ENCODE measurements around the gene POLR1G.

DNA sequence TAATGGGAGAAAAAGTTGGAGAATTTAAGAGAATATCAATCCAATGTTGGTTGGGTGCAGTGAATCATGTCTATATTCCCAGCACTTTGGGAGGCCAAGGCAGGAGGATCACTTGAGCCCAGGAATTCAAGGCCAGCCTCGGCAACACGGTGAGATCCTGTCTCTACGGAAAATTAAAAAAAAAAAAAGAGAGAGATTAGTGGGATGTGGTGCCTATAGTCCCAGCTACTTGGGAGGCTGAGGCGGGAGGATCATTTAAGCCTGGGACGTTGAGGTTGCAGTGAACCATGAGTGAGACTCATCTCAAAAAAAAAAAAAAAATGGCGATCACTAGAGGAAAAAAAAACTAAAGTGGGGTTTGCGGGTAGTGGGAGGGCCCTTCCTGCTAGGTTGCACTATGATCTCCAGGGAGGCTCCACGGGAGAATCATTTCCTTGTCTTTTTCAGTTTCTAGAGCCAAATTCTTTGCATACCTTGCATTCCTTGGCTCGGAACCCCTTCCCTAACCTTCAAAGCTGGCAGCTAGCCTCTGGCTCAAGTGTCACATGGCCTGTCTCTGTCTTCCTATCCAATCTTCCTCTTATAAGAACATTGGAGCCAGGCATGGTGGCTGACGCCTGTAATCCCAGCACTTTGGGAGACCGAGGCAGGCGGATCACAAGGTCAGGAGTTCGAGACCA, 30.3 kb upstream of the POLR1G start:
- TF ChIP-seq CTCF (conservative IDR thresholded peaks at IDR 0.05; ENCODE audit: low read depth, low read length) (no peak), EZH2phosphoT487 (IDR thresholded peaks at IDR 0.05; ENCODE audit: borderline replicate concordance, low read length) (no peak), EZH2 (IDR thresholded peaks at IDR 0.05; ENCODE audit: low read length, unreplicated experiment) (no peak)
